Keratinocyte (primary cell): ENCODE results near the gene LRCH2. TPM values are rescaled to one million over a fixed set of nuclear protein-coding genes. Genes with fewer than 3 reads are reported as not detected.

Source experiments
- DNase-seq: peaks from one replicate; pipeline ENCODE4 v3.0.0-alpha.2; 2011; ENCODE audit warnings: low read depth, missing footprints, low spot score
- FAIRE-seq: peaks from 2 replicates; lab custom pipeline; 2011; peaks lifted over from hg19 to GRCh38; lab: Jason Lieb, UNC
- H2AFZ ChIP-seq: 2 replicates; pipeline ENCODE4 v1.6.0; 2012; ENCODE audit warnings: low read length, control low read depth, inconsistent platforms; ENCODE audit not compliant: control insufficient read depth
- H3K27ac ChIP-seq: 2 replicates; pipeline ENCODE4 v1.5.1; 2011; ENCODE audit warnings: low read length; ENCODE audit not compliant: control insufficient read depth, insufficient read depth
- H3K27me3 ChIP-seq: 3 replicates; pipeline ENCODE4 v1.6.0; 2011; ENCODE audit warnings: low read length; ENCODE audit not compliant: control insufficient read depth, insufficient read depth; ENCODE audit errors: extremely low read depth
- H3K36me3 ChIP-seq, 2 experiments: 2 replicates in 1 of 2; 3 replicates in 1 of 2; pipeline ENCODE4 v1.5.1; 2011; ENCODE audit warnings: low read length in 2 of 2, mild to moderate bottlenecking in 1 of 2; ENCODE audit not compliant: control insufficient read depth in 2 of 2, insufficient read depth in 2 of 2; ENCODE audit errors: extremely low read depth in 1 of 2
- H3K4me1 ChIP-seq: 3 replicates; pipeline ENCODE4 v1.5.1; 2011; ENCODE audit warnings: low read length; ENCODE audit not compliant: control insufficient read depth, insufficient read depth; ENCODE audit errors: extremely low read depth
- H3K4me2 ChIP-seq: 3 replicates; pipeline ENCODE4 v1.6.0; 2011; ENCODE audit warnings: low read depth, low read length; ENCODE audit not compliant: control insufficient read depth, insufficient read depth; ENCODE audit errors: extremely low read depth
- H3K4me3 ChIP-seq, 3 experiments: fragments of 200-600 bp in 1 of 3; sonication (generic) in 1 of 3; 2 replicates in 2 of 3; 3 replicates in 1 of 3; pipeline ENCODE4 v1.5.1; 2011 to 2016; ENCODE audit warnings: low read length in 3 of 3, mild to moderate bottlenecking in 3 of 3, control low read depth in 2 of 3, inconsistent platforms in 1 of 3, low read depth in 1 of 3, mixed read lengths in 1 of 3, mixed run types in 1 of 3, moderate library complexity in 1 of 3; ENCODE audit not compliant: control insufficient read depth in 2 of 3, insufficient read depth in 2 of 3; ENCODE audit errors: extremely low read depth in 1 of 3
- H3K79me2 ChIP-seq: 2 replicates; pipeline ENCODE4 v1.6.0; 2012; ENCODE audit warnings: low read length; ENCODE audit not compliant: control insufficient read depth, insufficient read depth
- H3K9ac ChIP-seq: 3 replicates; pipeline ENCODE4 v1.6.0; 2011; ENCODE audit warnings: low read length; ENCODE audit not compliant: control insufficient read depth, insufficient read depth; ENCODE audit errors: extremely low read depth
- H3K9me1 ChIP-seq: 3 replicates; pipeline ENCODE4 v1.6.0; 2011; ENCODE audit warnings: low read length; ENCODE audit not compliant: control insufficient read depth, insufficient read depth; ENCODE audit errors: extremely low read depth
- H3K9me3 ChIP-seq: 2 replicates; pipeline ENCODE4 v1.5.1; 2012; ENCODE audit warnings: low read depth, low read length; ENCODE audit not compliant: control insufficient read depth
- H4K20me1 ChIP-seq: 3 replicates; pipeline ENCODE4 v1.6.0; 2011; ENCODE audit warnings: low read length; ENCODE audit not compliant: control insufficient read depth, insufficient read depth; ENCODE audit errors: extremely low read depth
- CTCF ChIP-seq, 3 experiments: IDR thresholded peaks in 1 of 3; conservative IDR thresholded peaks in 1 of 3; optimal IDR thresholded peaks in 1 of 3; 2 replicates in 2 of 3; 3 replicates in 1 of 3; pipeline versions ENCODE3 to v1.5.1; 2011; ENCODE audit warnings: low read length in 3 of 3, mild to moderate bottlenecking in 3 of 3, moderate library complexity in 2 of 3, control low read depth in 1 of 3, inconsistent platforms in 1 of 3; ENCODE audit not compliant: insufficient read depth in 2 of 3; ENCODE audit errors: extremely low read depth in 1 of 3
- EZH2 ChIP-seq: IDR thresholded peaks from one replicate; pipeline ENCODE4 v1.6.1; 2012; ENCODE audit warnings: inconsistent platforms, mild to moderate bottlenecking, low read length, moderate library complexity
- dilution Hi-C: fragments of 300-500 bp; cut with MboI; formaldehyde crosslinking; loops from one replicate; pipeline ENCODE4 v1.7.0; 2020; ENCODE audit warnings: low sequenced_read_pairs; ENCODE audit not compliant: extremely low pct_ligation_motif_present
- polyA plus RNA-seq, 5 experiments: library from polyadenylated mRNA; depleted of rRNA in 3 of 5; stranded (reverse) in 3 of 5; stranded (forward) in 1 of 5; unstranded in 1 of 5; fragments of >200 nt; gene quantifications; 1 replicate in 1 of 5; 2 replicates in 3 of 5; 3 replicates in 1 of 5; pipeline versions ENCODE4 v1.2.1 to v1.2.3, GENCODE V29; 2011 to 2012; ENCODE audit warnings: missing spikeins in 2 of 5, low read depth in 1 of 5, low replicate concordance in 1 of 5

Gene LRCH2
- polyA plus RNA-seq, 1 donor (not counting 4 experiments of a cell fraction or from before 2014, with no cell fraction given): not detected

- no peak for TF ChIP-seq CTCF (optimal IDR thresholded peaks at IDR 0.05 in 1 of 3, IDR thresholded peaks at IDR 0.05 in 1 of 3, conservative IDR thresholded peaks at IDR 0.05 in 1 of 3; ENCODE audit: extremely low read depth in 1 of 3, insufficient read depth in 2 of 3, low read length in 3 of 3)
- TF ChIP-seq EZH2: no peak
- Histone ChIP-seq H3K4me1 (no peaks in the 10 kb centered on the region), H3K27ac (no peak overlapping the region), H4K20me1 (no peaks in the 10 kb centered on the region), H3K4me2 (no peak overlapping the region), H2AFZ (no peak overlapping the region), H3K79me2 (no peaks in the 10 kb centered on the region), H3K4me3 (no peak overlapping the region), H3K9ac (no peak overlapping the region), H3K9me1 (no peaks in the 10 kb centered on the region), H3K9me3 (peaks cover 2% of the 10 kb centered on the region), H3K36me3 (no peaks in the 10 kb centered on the region), H3K27me3 (no peaks in the 10 kb centered on the region)
- DNase-seq: no peak
- no peak for FAIRE-seq
- dilution Hi-C loops: no loop called here
These were observed 41.6 kb downstream of the LRCH2 start for GRCh38 chrX:115192244-115192700.

GRCh38 chrX:115191490-115192243 lies 42.2 kb downstream of the LRCH2 start:
- H4K20me1 ChIP-seq: no peaks in the 10 kb centered on the region
- DNase-seq: no peak
- no peak overlapping the region for H2AFZ ChIP-seq
- H3K9ac ChIP-seq: no peak overlapping the region
- no peak overlapping the region for H3K27ac ChIP-seq
- H3K79me2 ChIP-seq: no peaks in the 10 kb centered on the region
- TF ChIP-seq CTCF (optimal IDR thresholded peaks at IDR 0.05 in 1 of 3, IDR thresholded peaks at IDR 0.05 in 1 of 3, conservative IDR thresholded peaks at IDR 0.05 in 1 of 3; ENCODE audit: extremely low read depth in 1 of 3, insufficient read depth in 2 of 3, low read length in 3 of 3) (no peak), EZH2 (no peak)
- no peaks in the 10 kb centered on the region for H3K4me1 ChIP-seq
- no peak for FAIRE-seq
- H3K4me2 ChIP-seq: no peak overlapping the region
- H3K36me3 ChIP-seq: no peaks in the 10 kb centered on the region
- no peaks in the 10 kb centered on the region for H3K27me3 ChIP-seq
- peaks cover 2% of the 10 kb centered on the region for H3K9me3 ChIP-seq
- dilution Hi-C loops: no loop called here
- no peaks in the 10 kb centered on the region for H3K9me1 ChIP-seq
- H3K4me3 ChIP-seq: no peak overlapping the region
